ENCODE data around the gene PLEKHO2. TPM values are rescaled to one million over a fixed set of nuclear protein-coding genes. Genes with fewer than 3 reads are reported as not detected.

Gene PLEKHO2
- total RNA-seq, 1 donor from 2014 or later: 8.8 TPM

GRCh38 chr15:64844576-64845145 lies 2.9 kb downstream of the PLEKHO2 start:
- Mint-ChIP-seq H3K27ac (peak overlapping the region; percentile 44), H3K4me1 (peaks cover 44% of the 10 kb centered on the region), H3K4me3 (no peak overlapping the region)

GRCh38 chr15:64845183-64845611 lies 3.5 kb downstream of the PLEKHO2 start:
- TF ChIP-seq CTCF (IDR thresholded peaks at IDR 0.05; ENCODE audit: unreplicated experiment): no peak
- no peaks in the 10 kb centered on the region for H3K27me3 Mint-ChIP-seq (ENCODE audit: low read depth)
- no peak overlapping the region for H3K27ac Mint-ChIP-seq
- no peak overlapping the region for H3K4me3 Mint-ChIP-seq
- H3K36me3 Mint-ChIP-seq: no peaks in the 10 kb centered on the region
- no peaks in the 10 kb centered on the region for H3K9me3 Mint-ChIP-seq
- DNase-seq (ENCODE audit: low spot score in 2 of 2, unreplicated experiment in 2 of 2): no peak
- peaks cover 44% of the 10 kb centered on the region for H3K4me1 Mint-ChIP-seq

More at GRCh38 chr15:64844576-64845145, 2.9 kb downstream of the PLEKHO2 start:
- H3K36me3 Mint-ChIP-seq: no peaks in the 10 kb centered on the region
- no peaks in the 10 kb centered on the region for H3K27me3 Mint-ChIP-seq (ENCODE audit: low read depth)
- no peak for DNase-seq (ENCODE audit: low spot score in 2 of 2, unreplicated experiment in 2 of 2)
- H3K9me3 Mint-ChIP-seq: no peaks in the 10 kb centered on the region
- TF ChIP-seq CTCF (IDR thresholded peaks at IDR 0.05; ENCODE audit: unreplicated experiment): no peak

- H3K4me1 Mint-ChIP-seq: peaks cover 39% of the 10 kb centered on the region
- no peak overlapping the region for H3K27ac Mint-ChIP-seq
- H3K9me3 Mint-ChIP-seq: no peaks in the 10 kb centered on the region
- H3K4me3 Mint-ChIP-seq: no peak overlapping the region
- peaks cover 1% of the 10 kb centered on the region for H3K36me3 Mint-ChIP-seq
- no peaks in the 10 kb centered on the region for H3K27me3 Mint-ChIP-seq (ENCODE audit: low read depth)
- no peak for DNase-seq (ENCODE audit: low spot score in 2 of 2, unreplicated experiment in 2 of 2)
- TF ChIP-seq CTCF (IDR thresholded peaks at IDR 0.05; ENCODE audit: unreplicated experiment): no peak
Observed at GRCh38 chr15:64845831-64846595, 4.3 kb downstream of the PLEKHO2 start.

- H3K27ac Mint-ChIP-seq: no peak overlapping the region
- H3K36me3 Mint-ChIP-seq: peaks cover 2% of the 10 kb centered on the region
- TF ChIP-seq CTCF (IDR thresholded peaks at IDR 0.05; ENCODE audit: unreplicated experiment): no peak
- no peaks in the 10 kb centered on the region for H3K9me3 Mint-ChIP-seq
- no peaks in the 10 kb centered on the region for H3K27me3 Mint-ChIP-seq (ENCODE audit: low read depth)
- no peak for DNase-seq (ENCODE audit: low spot score in 2 of 2, unreplicated experiment in 2 of 2)
- H3K4me3 Mint-ChIP-seq: no peak overlapping the region
- peaks cover 49% of the 10 kb centered on the region for H3K4me1 Mint-ChIP-seq
Observed at GRCh38 chr15:64847016-64847415, 5.3 kb downstream of the PLEKHO2 start.

GRCh38 chr15:64847448-64847847 lies 5.7 kb downstream of the PLEKHO2 start:
- Mint-ChIP-seq H3K4me3 (no peak overlapping the region), H3K27ac (no peak overlapping the region), H3K9me3 (no peaks in the 10 kb centered on the region), H3K27me3 (ENCODE audit: low read depth) (no peaks in the 10 kb centered on the region), H3K4me1 (peaks cover 46% of the 10 kb centered on the region), H3K36me3 (peaks cover 4% of the 10 kb centered on the region)
- no peak for TF ChIP-seq CTCF (IDR thresholded peaks at IDR 0.05; ENCODE audit: unreplicated experiment)
- DNase-seq (ENCODE audit: low spot score in 2 of 2, unreplicated experiment in 2 of 2): no peak
